ENCODE data around the gene PRXL2B. TPM values are rescaled to one million over a fixed set of nuclear protein-coding genes. Genes with fewer than 3 reads are reported as not detected.

The PRXL2B gene
- total and polyA plus RNA-seq, 10 of the 15 experiments (the other 5 are each of a cell fraction or from before 2014, with no cell fraction given) = 0.44 to 5.6 (median 4.0) TPM

GRCh38 chr1:2587860-2588571 lies 1.4 kb downstream of the PRXL2B start:
- Histone ChIP-seq H4K20me1 (ENCODE audit: control insufficient read depth, insufficient read depth) (no peaks in the 10 kb centered on the region), H3K9me3 (replicated peaks; ENCODE audit: control insufficient read depth, insufficient read depth, low read length) (no peaks in the 10 kb centered on the region), H3K27ac (ENCODE audit: control insufficient read depth, insufficient read depth) (no peak overlapping the region), H3K9ac (ENCODE audit: control insufficient read depth, insufficient read depth, low read length) (no peak overlapping the region), H3K79me2 (ENCODE audit: control insufficient read depth, insufficient read depth, low read length) (peaks cover 4% of the 10 kb centered on the region), H3K27me3 (replicated peaks in 1 of 2; ENCODE audit: control insufficient read depth in 2 of 2, insufficient read depth in 2 of 2, low read length in 1 of 2) (no peaks in the 10 kb centered on the region), H2AFZ (ENCODE audit: control insufficient read depth, low read depth, low read length) (no peak overlapping the region), H3K4me2 (ENCODE audit: control insufficient read depth, insufficient read depth) (no peak overlapping the region), H3K36me3 (ENCODE audit: control insufficient read depth in 2 of 2, insufficient read depth in 2 of 2, low read length in 1 of 2) (0 out of 4 replicates have a peak, but pooled peaks cover 0 to 2% of the 10 kb centered on the region in 2 experiments), H3K4me1 (ENCODE audit: control insufficient read depth, insufficient read depth, low read length) (peaks cover 21% of the 10 kb centered on the region), H3K4me3 (no peak overlapping the region)
- ATAC-seq (no peak), FAIRE-seq (no peak), DNase-seq (ENCODE audit: low read depth, low spot score) (no peak)
- TF ChIP-seq RFX5 (IDR thresholded peaks at IDR 0.05; ENCODE audit: low read depth, low read length) (no peak), PAX8 (IDR thresholded peaks at IDR 0.05) (no peak), ZSCAN29 (IDR thresholded peaks at IDR 0.05) (no peak), GATAD2B (conservative IDR thresholded peaks at IDR 0.05; ENCODE audit: low read depth) (no peak), SIN3A (IDR thresholded peaks at IDR 0.05; ENCODE audit: low read depth, low read length) (no peak), GABPA (IDR thresholded peaks at IDR 0.05; ENCODE audit: low read depth) (no peak), TCF12 (IDR thresholded peaks at IDR 0.05; ENCODE audit: low read depth, low read length) (no peak), JUND (IDR thresholded peaks at IDR 0.05; ENCODE audit: low read depth, low read length) (no peak), NFIC (IDR thresholded peaks at IDR 0.05; ENCODE audit: low read depth, low read length) (no peak), SREBF1 (IDR thresholded peaks at IDR 0.05; ENCODE audit: low read length) (no peak), ZNF384 (IDR thresholded peaks at IDR 0.05; ENCODE audit: borderline replicate concordance, low read depth, low read length) (no peak)
- TF ChIP-seq, protein P1, sequence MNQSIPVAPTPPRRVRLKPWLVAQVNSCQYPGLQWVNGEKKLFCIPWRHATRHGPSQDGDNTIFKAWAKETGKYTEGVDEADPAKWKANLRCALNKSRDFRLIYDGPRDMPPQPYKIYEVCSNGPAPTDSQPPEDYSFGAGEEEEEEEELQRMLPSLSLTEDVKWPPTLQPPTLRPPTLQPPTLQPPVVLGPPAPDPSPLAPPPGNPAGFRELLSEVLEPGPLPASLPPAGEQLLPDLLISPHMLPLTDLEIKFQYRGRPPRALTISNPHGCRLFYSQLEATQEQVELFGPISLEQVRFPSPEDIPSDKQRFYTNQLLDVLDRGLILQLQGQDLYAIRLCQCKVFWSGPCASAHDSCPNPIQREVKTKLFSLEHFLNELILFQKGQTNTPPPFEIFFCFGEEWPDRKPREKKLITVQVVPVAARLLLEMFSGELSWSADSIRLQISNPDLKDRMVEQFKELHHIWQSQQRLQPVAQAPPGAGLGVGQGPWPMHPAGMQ (IDR thresholded peaks at IDR 0.05; ENCODE audit: borderline replicate concordance) = no peak
- ChIA-PET SMC1A (ENCODE audit: uncharacterized antibody, unreplicated experiment) (no interaction called here), RAD21 (ENCODE audit: unreplicated experiment) (interaction anchor here (1.4 to 6.1 kb wide), 3 partner anchors 11 to 40 kb away, joined by 10 to 54 read pairs (median 31); partner anchors contain the start of gene TNFRSF14), CTCF (no interaction called here), POLR2A (interaction anchor here (0.6 to 3.3 kb wide), 3 partner anchors 11 to 62 kb away, joined by 3 to 32 read pairs (median 4); partner anchors contain the start of gene PANK4)
- WGBS (ENCODE audit: insufficient coverage, insufficient replicate concordance, low lambda C conversion rate, missing lambda C conversion rate) = 83% methylated on average over 19 of the region's 19 CpGs
- BruUV-seq (replicated peaks) = no TSS peak
- intact Hi-C loops (cut with micrococcal nuclease; ENCODE audit: unreplicated experiment) (loop anchor here (2.0 kb wide), 1 partner anchor 55 kb away; no protein-coding TSS in a partner anchor), in situ Hi-C loops (cut with MboI) (no loop called here)

Measured in GM12878 (cell line).